H1 (cell line): Measurements from ENCODE around the gene CENPA. TPM values are rescaled to one million over a fixed set of nuclear protein-coding genes. Genes with fewer than 3 reads are reported as not detected.

Experiments
- CTCF ChIA-PET: fragments of 300-600 bp; sonication (Branson Sonifier 250); formaldehyde crosslinking; loops from one replicate; lab custom pipeline; 2021; ENCODE audit not compliant: partially characterized antibody; lab: Charles Lee
- POLR2A ChIA-PET: fragments of 300-600 bp; sonication (Branson Sonifier 250); formaldehyde crosslinking; loops from one replicate; lab custom pipeline; 2021; ENCODE audit warnings: inconsistent platforms; ENCODE audit not compliant: partially characterized antibody; lab: Charles Lee
- DNase-seq, 2 experiments: peaks; one replicate each; pipeline versions ENCODE4 v3.0.0 to v3.0.0-alpha.2; 2010 to 2022; ENCODE audit warnings: low spot score in 2 of 2, low read depth in 1 of 2, mixed read lengths in 1 of 2
- FAIRE-seq: peaks from 2 replicates; lab custom pipeline; 2011; peaks lifted over from hg19 to GRCh38; lab: Jason Lieb, UNC
- H2AFZ ChIP-seq: 2 replicates; pipeline ENCODE4 v1.8.1; 2012; ENCODE audit warnings: low read length, inconsistent platforms
- H2AK5ac ChIP-seq: 2 replicates; pipeline ENCODE4 v1.6.1; 2013; ENCODE audit warnings: low read depth, low read length
- H2BK120ac ChIP-seq: replicated peaks from 2 replicates; pipeline ENCODE3; 2013; ENCODE audit warnings: low read depth, low read length, inconsistent platforms
- H2BK12ac ChIP-seq: 2 replicates; pipeline ENCODE4 v1.6.1; 2013; ENCODE audit warnings: low read depth, low read length
- H2BK15ac ChIP-seq: 2 replicates; pipeline ENCODE4 v1.6.1; 2013; ENCODE audit warnings: low read length
- H2BK20ac ChIP-seq: 2 replicates; pipeline ENCODE4 v1.6.1; 2013; ENCODE audit warnings: low read length
- H2BK5ac ChIP-seq: 2 replicates; pipeline ENCODE4 v1.6.1; 2013; ENCODE audit warnings: low read depth, low read length
- H3K14ac ChIP-seq: 2 replicates; pipeline ENCODE4 v1.6.1; 2013; ENCODE audit warnings: inconsistent platforms; ENCODE audit not compliant: insufficient read length
- H3K18ac ChIP-seq: 2 replicates; pipeline ENCODE4 v1.6.1; 2013; ENCODE audit warnings: low read length; ENCODE audit errors: extremely low read depth
- H3K23ac ChIP-seq: 2 replicates; pipeline ENCODE4 v1.6.1; 2013; ENCODE audit warnings: inconsistent platforms; ENCODE audit not compliant: insufficient read length
- H3K23me2 ChIP-seq: 2 replicates; pipeline ENCODE4 v1.6.1; 2013; ENCODE audit warnings: low read depth, low read length
- H3K27ac ChIP-seq: 2 replicates; pipeline ENCODE4 v1.6.1; 2011; ENCODE audit warnings: low read depth, low read length, inconsistent platforms
- H3K27me3 ChIP-seq, 4 experiments: replicated peaks in 1 of 4; 1 replicate in 1 of 4; 2 replicates in 3 of 4; pipeline versions ENCODE4 v1.6.1 to v1.8.1; 2011 to 2013; ENCODE audit warnings: low read length in 3 of 4, mild to moderate bottlenecking in 3 of 4, inconsistent platforms in 2 of 4, mixed read lengths in 2 of 4, moderate library complexity in 1 of 4; ENCODE audit not compliant: control insufficient read depth in 3 of 4, insufficient read depth in 3 of 4; ENCODE audit errors: extremely low read depth in 1 of 4
- H3K36me3 ChIP-seq, 4 experiments: 2 replicates each; pipeline versions ENCODE4 v1.6.1 to v1.8.1; 2011 to 2013; ENCODE audit warnings: mild to moderate bottlenecking in 4 of 4, low read length in 3 of 4, moderate library complexity in 2 of 4, control low read depth in 1 of 4, inconsistent platforms in 1 of 4; ENCODE audit not compliant: insufficient read depth in 4 of 4, control insufficient read depth in 2 of 4
- H3K4ac ChIP-seq: replicated peaks from 2 replicates; pipeline ENCODE3; 2013; ENCODE audit warnings: low read length, low read depth, mixed read lengths, inconsistent platforms; ENCODE audit not compliant: insufficient read length
- H3K4me1 ChIP-seq, 4 experiments: replicated peaks in 1 of 4; 1 replicate in 1 of 4; 2 replicates in 3 of 4; pipeline versions ENCODE4 v1.6.1 to v1.8.1; 2011 to 2013; ENCODE audit warnings: low read length in 3 of 4, inconsistent platforms in 2 of 4, mixed read lengths in 1 of 4; ENCODE audit not compliant: insufficient read depth in 4 of 4, control insufficient read depth in 3 of 4
- H3K4me2 ChIP-seq, 2 experiments: 2 replicates each; pipeline versions ENCODE4 v1.6.1 to v1.8.1; 2011 to 2013; ENCODE audit warnings: low read depth in 2 of 2, low read length in 2 of 2, control low read depth in 1 of 2, inconsistent platforms in 1 of 2, mild to moderate bottlenecking in 1 of 2; ENCODE audit not compliant: insufficient read depth in 1 of 2
- H3K4me3 ChIP-seq, 4 experiments: fragments of 200-600, 300-600 bp in 1 of 4; sonication (generic), shearing (Covaris generic), sonication (Bioruptor Twin) in 1 of 4; 2 replicates each; pipeline versions ENCODE4 v1.5.1 to v1.8.1; 2011 to 2016; ENCODE audit warnings: low read length in 4 of 4, low read depth in 3 of 4, control low read depth in 2 of 4, inconsistent platforms in 2 of 4, mild to moderate bottlenecking in 2 of 4, mixed read lengths in 1 of 4, moderate library complexity in 1 of 4; ENCODE audit not compliant: insufficient read depth in 2 of 4; ENCODE audit errors: extremely low read depth in 1 of 4
- H3K56ac ChIP-seq: replicated peaks from 2 replicates; pipeline ENCODE3; 2013; ENCODE audit warnings: low read depth, mild to moderate bottlenecking, mixed read lengths, low read length, inconsistent platforms; ENCODE audit not compliant: insufficient read length
- H3K79me1 ChIP-seq: 2 replicates; pipeline ENCODE4 v1.6.1; 2013; ENCODE audit warnings: low read depth, low read length, control low read depth
- H3K79me2 ChIP-seq, 2 experiments: 2 replicates each; pipeline versions ENCODE4 v1.6.1 to v1.8.1; 2012 to 2013; ENCODE audit warnings: low read length in 2 of 2, mild to moderate bottlenecking in 2 of 2, inconsistent platforms in 1 of 2; ENCODE audit not compliant: insufficient read depth in 2 of 2, control insufficient read depth in 1 of 2
- H3K9ac ChIP-seq, 4 experiments: replicated peaks in 1 of 4; 1 replicate in 1 of 4; 2 replicates in 3 of 4; pipeline versions ENCODE4 v1.6.1 to v1.8.1; 2011 to 2013; ENCODE audit warnings: low read depth in 3 of 4, low read length in 3 of 4, control low read depth in 2 of 4, mild to moderate bottlenecking in 2 of 4, moderate library complexity in 2 of 4, inconsistent platforms in 1 of 4; ENCODE audit errors: extremely low read depth in 1 of 4
- H3K9me3 ChIP-seq, 2 experiments: 2 replicates each; pipeline versions ENCODE4 v1.6.1 to v1.8.1; 2012 to 2013; ENCODE audit warnings: mild to moderate bottlenecking in 2 of 2, moderate library complexity in 2 of 2, control low read depth in 1 of 2, inconsistent platforms in 1 of 2, low read depth in 1 of 2, low read length in 1 of 2, mixed read lengths in 1 of 2; ENCODE audit not compliant: insufficient read depth in 2 of 2
- H4K20me1 ChIP-seq, 2 experiments: replicated peaks in 1 of 2; 2 replicates each; pipeline versions ENCODE3 to v1.8.1; 2011 to 2013; ENCODE audit warnings: inconsistent platforms in 2 of 2, low read length in 2 of 2, mild to moderate bottlenecking in 1 of 2; ENCODE audit not compliant: insufficient read depth in 2 of 2, control insufficient read depth in 1 of 2
- H4K5ac ChIP-seq: 2 replicates; pipeline ENCODE4 v1.6.1; 2013; ENCODE audit warnings: low read length, low read depth, mixed read lengths, inconsistent platforms; ENCODE audit not compliant: insufficient read length
- H4K8ac ChIP-seq: 2 replicates; pipeline ENCODE4 v1.8.0; 2013; ENCODE audit warnings: mild to moderate bottlenecking, moderate library complexity, low read length, inconsistent platforms; ENCODE audit not compliant: insufficient read depth; ENCODE audit errors: extremely low read depth
- H4K91ac ChIP-seq: replicated peaks from 2 replicates; pipeline ENCODE3; 2013; ENCODE audit warnings: low read length, mixed read lengths, inconsistent platforms; ENCODE audit not compliant: insufficient read length
- CTCF ChIP-seq, 3 experiments: IDR thresholded peaks; 1 replicate in 2 of 3; 2 replicates in 1 of 3; pipeline versions ENCODE4 v1.5.1 to v1.6.1; 2011; ENCODE audit warnings: low read length in 3 of 3, mild to moderate bottlenecking in 3 of 3, inconsistent platforms in 2 of 3, low read depth in 1 of 3, moderate library complexity in 1 of 3; ENCODE audit not compliant: insufficient read depth in 1 of 3; ENCODE audit errors: control extremely low read depth in 1 of 3
- RAD21 ChIP-seq, 2 experiments: IDR thresholded peaks in 1 of 2; conservative IDR thresholded peaks in 1 of 2; 2 replicates each; pipeline ENCODE4 v1.6.1; 2011; ENCODE audit warnings: low read depth in 2 of 2, low read length in 2 of 2, improper control_type of control experiment in 1 of 2, inconsistent platforms in 1 of 2, mild to moderate bottlenecking in 1 of 2, moderate library complexity in 1 of 2
- RXRA ChIP-seq: IDR thresholded peaks from 2 replicates; pipeline ENCODE4 v1.6.1; 2011; ENCODE audit warnings: low read depth, mild to moderate bottlenecking, low read length, moderate library complexity; ENCODE audit not compliant: insufficient read depth
- WGBS, 2 experiments: shearing (Covaris generic) in 1 of 2; methylation state at CpG; one replicate each; pipeline versions ENCODE4 v1.1.6 to v1.1.7; 2013 to 2015; ENCODE audit warnings: low lambda C conversion rate in 2 of 2, mixed read lengths in 2 of 2, inconsistent platforms in 1 of 2, low coverage in 1 of 2, missing lambda C conversion rate in 1 of 2; ENCODE audit not compliant: insufficient replicate concordance in 2 of 2, insufficient coverage in 1 of 2, insufficient read length in 1 of 2; ENCODE audit errors: extremely low coverage in 1 of 2, missing lambda C conversion rate in 1 of 2; 5-methylcytosine and 5-hydroxymethylcytosine counted together
- polyA plus RNA-seq, 7 experiments: library from polyadenylated mRNA; depleted of rRNA in 3 of 7; stranded (reverse) in 5 of 7; unstranded in 2 of 7; fragments of >200 nt in 5 of 7; fragments of 200-250 nt in 2 of 7; gene quantifications; 1 replicate in 5 of 7; 2 replicates in 1 of 7; 4 replicates in 1 of 7; pipeline versions ENCODE4 v1.2.1 to v1.2.3, GENCODE V29; 2011 to 2013; ENCODE audit warnings: missing spikeins in 2 of 7, mixed read lengths in 2 of 7
- total RNA-seq: library from RNA; stranded (reverse); fragmentation: NEBNext Ultra II Directional; extraction: Animal tissue kit (Norgen Biotek cat#: 25700); gene quantifications from 2 replicates; pipeline ENCODE4 v1.2.1, GENCODE V29; 2021

The CENPA gene
- total and polyA plus RNA-seq, 2 of the 8 experiments (the other 6 are each of a cell fraction or from before 2014, with no cell fraction given) = 19.4 to 30.9 TPM

- FAIRE-seq (peak; percentile 32), DNase-seq (peak in 1 of 2 experiments; percentile 90)
- Histone ChIP-seq H2BK20ac (no peak overlapping the region), H2AK5ac (no peak overlapping the region), H4K8ac (no peak overlapping the region), H3K23ac (no peak overlapping the region), H2BK120ac (no peak overlapping the region), H3K9me3 (no peaks in the 10 kb centered on the region), H3K23me2 (no peaks in the 10 kb centered on the region), H3K9ac (no peak overlapping the region), H3K27ac (no peak overlapping the region), H3K79me1 (no peaks in the 10 kb centered on the region), H2AFZ (no peak overlapping the region), H3K4me2 (no peak overlapping the region), H3K4me3 (no peak overlapping the region), H3K18ac (no peak overlapping the region), H2BK5ac (no peak overlapping the region), H3K4me1 (peaks cover 0 to under 1% (median under 1%) of the 10 kb centered on the region in 4 experiments; a peak in 4 of 7 replicates), H3K14ac (no peak overlapping the region), H2BK15ac (no peak overlapping the region), H3K4ac (no peak overlapping the region), H4K5ac (no peak overlapping the region), H3K56ac (no peak overlapping the region), H4K20me1 (no peaks in the 10 kb centered on the region), H3K79me2 (no peaks in the 10 kb centered on the region), H2BK12ac (no peak overlapping the region), H3K36me3 (no peaks in the 10 kb centered on the region), H3K27me3 (peaks cover 0 to 5% (median 0%) of the 10 kb centered on the region in 4 experiments; a peak in 3 of 7 replicates), H4K91ac (no peak overlapping the region)
- ChIA-PET POLR2A (interaction anchor here (0.6 to 1.1 kb wide), 3 partner anchors 136 to 1051 kb away, joined by 3 to 6 read pairs (median 3); no protein-coding TSS in a partner anchor), CTCF (interaction anchor here (0.6 to 14.9 kb wide), 46 partner anchors 8 to 283 kb away, joined by 3 to 367 read pairs (median 5); partner anchors contain the start of gene SLC35F6)
- TF ChIP-seq RAD21 (IDR thresholded peaks at IDR 0.05 in 1 of 2, conservative IDR thresholded peaks at IDR 0.05 in 1 of 2; ENCODE audit: low read depth in 2 of 2, low read length in 2 of 2) (peak; percentile 97 to 98), RXRA (no peak), CTCF (IDR thresholded peaks at IDR 0.05; ENCODE audit: control extremely low read depth in 1 of 3, insufficient read depth in 1 of 3, low read depth in 1 of 3, low read length in 3 of 3) (peak; percentile 76 to 95 (median 91))
- 51% methylated on average over 9 of the region's 9 CpGs; no CpG with 5 or more reads in 1 of the 2 experiments for WGBS, 2 experiments
These were observed 40.1 kb upstream of the CENPA start for GRCh38 chr2:26745609-26746327.
